GM12874 (cell line): Measurements from ENCODE around the gene HCN3.

Experiments used
- CTCF ChIP-seq: IDR thresholded peaks from 2 replicates; pipeline ENCODE4 v1.5.1; 2011; ENCODE audit warnings: low read depth, mild to moderate bottlenecking, control low read depth, low read length, moderate library complexity; ENCODE audit not compliant: insufficient read depth

The HCN3 gene

GRCh38 chr1:155277070-155277901, at the start of gene HCN3:
Gene HCN3 (plus strand): TSS chr1:155277463. CDS start chr1:155277591, 128 bp downstream.
- TF ChIP-seq CTCF: peak; percentile 70

GRCh38 chr1:155228096-155228427, 49.2 kb upstream of the HCN3 start:
- no peak for TF ChIP-seq CTCF

- no peak for TF ChIP-seq CTCF
Observed at GRCh38 chr1:155236451-155236850, 40.8 kb upstream of the HCN3 start.

GRCh38 chr1:155241069-155241679, 36.1 kb upstream of the HCN3 start:
- no peak for TF ChIP-seq CTCF

GRCh38 chr1:155241841-155242264, 35.4 kb upstream of the HCN3 start:
- no peak for TF ChIP-seq CTCF

GRCh38 chr1:155242805-155243358, 34.4 kb upstream of the HCN3 start:
- no peak for TF ChIP-seq CTCF

GRCh38 chr1:155244368-155245162, 32.7 kb upstream of the HCN3 start:
- TF ChIP-seq CTCF: peak; percentile 26; the same call in 1 of the 2 replicates
